Loucy (cell line): ENCODE results near the gene SGK1.

ENCODE experiments used
- EZH2phosphoT487 ChIP-seq: fragments of 200-600 bp; IDR thresholded peaks from 2 replicates; pipeline ENCODE4 v1.6.1; 2018; ENCODE audit warnings: antibody characterized with exemption, mild to moderate bottlenecking, moderate library complexity, borderline replicate concordance
- TF ChIP-seq, protein P1 (sequence below): fragments of 200-600 bp; sonication (generic); conservative IDR thresholded peaks from 2 replicates; pipeline ENCODE4 v1.5.1; 2014; ENCODE audit warnings: mild to moderate bottlenecking, antibody characterized with exemption, low read length

DNA sequence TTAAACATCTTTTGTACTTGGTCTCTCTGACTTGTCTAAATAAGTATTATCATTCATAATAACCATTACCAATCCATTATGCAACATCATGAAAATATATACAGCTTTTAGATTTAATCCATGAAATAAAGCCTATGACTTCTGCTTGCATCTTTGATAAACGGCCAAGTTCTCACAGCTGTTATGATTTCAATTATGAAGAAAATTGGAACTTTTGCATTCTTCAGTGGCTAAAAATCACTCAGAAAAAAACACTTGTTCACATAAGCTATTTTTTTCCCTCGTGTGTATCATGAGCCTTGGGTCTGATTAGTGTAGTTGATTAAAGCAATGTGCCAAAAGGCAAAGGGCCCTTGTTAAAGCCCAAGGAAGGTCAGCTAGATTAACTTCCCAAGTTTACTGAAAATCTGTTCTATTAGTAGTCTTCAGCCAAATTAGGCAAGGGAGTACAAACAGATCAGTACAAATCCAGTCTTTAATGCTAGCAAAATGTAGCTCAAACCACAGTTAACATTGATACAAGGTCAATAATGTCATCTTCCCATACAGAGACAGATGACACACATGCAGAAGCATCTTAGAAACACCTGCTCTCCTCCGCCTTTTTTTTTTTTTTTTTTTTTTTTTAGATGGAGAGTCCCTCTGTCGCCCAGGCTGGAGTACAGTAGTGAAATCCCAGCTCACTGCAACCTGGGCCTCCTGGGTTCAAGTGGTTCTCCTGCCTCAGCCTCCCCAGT lies 69.9 kb downstream of the SGK1 start:
- TF ChIP-seq, protein P1, sequence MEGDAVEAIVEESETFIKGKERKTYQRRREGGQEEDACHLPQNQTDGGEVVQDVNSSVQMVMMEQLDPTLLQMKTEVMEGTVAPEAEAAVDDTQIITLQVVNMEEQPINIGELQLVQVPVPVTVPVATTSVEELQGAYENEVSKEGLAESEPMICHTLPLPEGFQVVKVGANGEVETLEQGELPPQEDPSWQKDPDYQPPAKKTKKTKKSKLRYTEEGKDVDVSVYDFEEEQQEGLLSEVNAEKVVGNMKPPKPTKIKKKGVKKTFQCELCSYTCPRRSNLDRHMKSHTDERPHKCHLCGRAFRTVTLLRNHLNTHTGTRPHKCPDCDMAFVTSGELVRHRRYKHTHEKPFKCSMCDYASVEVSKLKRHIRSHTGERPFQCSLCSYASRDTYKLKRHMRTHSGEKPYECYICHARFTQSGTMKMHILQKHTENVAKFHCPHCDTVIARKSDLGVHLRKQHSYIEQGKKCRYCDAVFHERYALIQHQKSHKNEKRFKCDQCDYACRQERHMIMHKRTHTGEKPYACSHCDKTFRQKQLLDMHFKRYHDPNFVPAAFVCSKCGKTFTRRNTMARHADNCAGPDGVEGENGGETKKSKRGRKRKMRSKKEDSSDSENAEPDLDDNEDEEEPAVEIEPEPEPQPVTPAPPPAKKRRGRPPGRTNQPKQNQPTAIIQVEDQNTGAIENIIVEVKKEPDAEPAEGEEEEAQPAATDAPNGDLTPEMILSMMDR: no peak
- no peak for TF ChIP-seq EZH2phosphoT487
